ENCODE measurements around the gene TAS1R3.

The TAS1R3 gene

GRCh38 chr1:1297802-1298424 lies 33.2 kb upstream of the TAS1R3 start:
- no peak overlapping the region for H3K4me3 ChIP-seq (ENCODE audit: low read depth, low read length)
- no peaks in the 10 kb centered on the region for H3K9me3 ChIP-seq (ENCODE audit: control insufficient read depth, insufficient read depth, low read depth, low read length)
- H3K27me3 ChIP-seq (ENCODE audit: control insufficient read depth, insufficient read depth, low read length): no peaks in the 10 kb centered on the region
- peaks cover 2% of the 10 kb centered on the region for H3K4me1 ChIP-seq (ENCODE audit: control insufficient read depth, insufficient read depth, low read length)
- H3K36me3 ChIP-seq (ENCODE audit: control insufficient read depth, insufficient read depth, low read length): peaks cover 12% of the 10 kb centered on the region
- no peak overlapping the region for H3K27ac ChIP-seq (ENCODE audit: low read depth, low read length)
- no peak overlapping the region for H3K9ac ChIP-seq (ENCODE audit: low read length)

GRCh38 chr1:1298861-1299685 lies 32.0 kb upstream of the TAS1R3 start:
- no peaks in the 10 kb centered on the region for H3K9me3 ChIP-seq (ENCODE audit: control insufficient read depth, insufficient read depth, low read depth, low read length)
- H3K4me3 ChIP-seq (ENCODE audit: low read depth, low read length): no peak overlapping the region
- peaks cover 12% of the 10 kb centered on the region for H3K36me3 ChIP-seq (ENCODE audit: control insufficient read depth, insufficient read depth, low read length)
- H3K9ac ChIP-seq (ENCODE audit: low read length): no peak overlapping the region
- peaks cover 7% of the 10 kb centered on the region for H3K4me1 ChIP-seq (ENCODE audit: control insufficient read depth, insufficient read depth, low read length)
- H3K27ac ChIP-seq (ENCODE audit: low read depth, low read length): no peak overlapping the region
- no peaks in the 10 kb centered on the region for H3K27me3 ChIP-seq (ENCODE audit: control insufficient read depth, insufficient read depth, low read length)

GRCh38 chr1:1299686-1300351 lies 31.3 kb upstream of the TAS1R3 start:
- no peak overlapping the region for H3K27ac ChIP-seq (ENCODE audit: low read depth, low read length)
- no peak overlapping the region for H3K9ac ChIP-seq (ENCODE audit: low read length)
- peaks cover 12% of the 10 kb centered on the region for H3K36me3 ChIP-seq (ENCODE audit: control insufficient read depth, insufficient read depth, low read length)

GRCh38 chr1:1300352-1300739 lies 30.7 kb upstream of the TAS1R3 start:
- Histone ChIP-seq H3K36me3 (ENCODE audit: control insufficient read depth, insufficient read depth, low read length) (peaks cover 12% of the 10 kb centered on the region), H3K4me1 (ENCODE audit: control insufficient read depth, insufficient read depth, low read length) (peaks cover 20% of the 10 kb centered on the region), H3K9me3 (ENCODE audit: control insufficient read depth, insufficient read depth, low read depth, low read length) (no peaks in the 10 kb centered on the region), H3K27me3 (ENCODE audit: control insufficient read depth, insufficient read depth, low read length) (no peaks in the 10 kb centered on the region), H3K4me3 (ENCODE audit: low read depth, low read length) (no peak overlapping the region), H3K27ac (ENCODE audit: low read depth, low read length) (no peak overlapping the region), H3K9ac (ENCODE audit: low read length) (no peak overlapping the region)

More at GRCh38 chr1:1299686-1300351, 31.3 kb upstream of the TAS1R3 start:
- Histone ChIP-seq H3K4me1 (ENCODE audit: control insufficient read depth, insufficient read depth, low read length) (peaks cover 15% of the 10 kb centered on the region), H3K4me3 (ENCODE audit: low read depth, low read length) (no peak overlapping the region), H3K27me3 (ENCODE audit: control insufficient read depth, insufficient read depth, low read length) (no peaks in the 10 kb centered on the region), H3K9me3 (ENCODE audit: control insufficient read depth, insufficient read depth, low read depth, low read length) (no peaks in the 10 kb centered on the region)

GRCh38 chr1:1302006-1302430 lies 29.1 kb upstream of the TAS1R3 start:
- Histone ChIP-seq H3K4me1 (ENCODE audit: control insufficient read depth, insufficient read depth, low read length) (peaks cover 35% of the 10 kb centered on the region), H3K36me3 (ENCODE audit: control insufficient read depth, insufficient read depth, low read length) (peaks cover 4% of the 10 kb centered on the region), H3K9me3 (ENCODE audit: control insufficient read depth, insufficient read depth, low read depth, low read length) (no peaks in the 10 kb centered on the region), H3K4me3 (ENCODE audit: low read depth, low read length) (no peak overlapping the region), H3K27me3 (ENCODE audit: control insufficient read depth, insufficient read depth, low read length) (no peaks in the 10 kb centered on the region; the same call in 1 of the 2 replicates), H3K27ac (ENCODE audit: low read depth, low read length) (no peak overlapping the region), H3K9ac (ENCODE audit: low read length) (no peak overlapping the region)

GRCh38 chr1:1302951-1303509 lies 28.1 kb upstream of the TAS1R3 start:
- no peaks in the 10 kb centered on the region; the same call in 1 of the 2 replicates for H3K27me3 ChIP-seq (ENCODE audit: control insufficient read depth, insufficient read depth, low read length)
- H3K9ac ChIP-seq (ENCODE audit: low read length): no peak overlapping the region
- no peaks in the 10 kb centered on the region for H3K9me3 ChIP-seq (ENCODE audit: control insufficient read depth, insufficient read depth, low read depth, low read length)
- no peak overlapping the region for H3K27ac ChIP-seq (ENCODE audit: low read depth, low read length)
- H3K4me3 ChIP-seq (ENCODE audit: low read depth, low read length): no peak overlapping the region
- H3K36me3 ChIP-seq (ENCODE audit: control insufficient read depth, insufficient read depth, low read length): no peaks in the 10 kb centered on the region
- peaks cover 38% of the 10 kb centered on the region for H3K4me1 ChIP-seq (ENCODE audit: control insufficient read depth, insufficient read depth, low read length)

GRCh38 chr1:1303736-1304135 lies 27.3 kb upstream of the TAS1R3 start:
- Histone ChIP-seq H3K27ac (ENCODE audit: low read depth, low read length) (no peak overlapping the region), H3K4me1 (ENCODE audit: control insufficient read depth, insufficient read depth, low read length) (peaks cover 38% of the 10 kb centered on the region), H3K36me3 (ENCODE audit: control insufficient read depth, insufficient read depth, low read length) (no peaks in the 10 kb centered on the region), H3K4me3 (ENCODE audit: low read depth, low read length) (no peak overlapping the region), H3K27me3 (ENCODE audit: control insufficient read depth, insufficient read depth, low read length) (no peaks in the 10 kb centered on the region; the same call in 1 of the 2 replicates), H3K9me3 (ENCODE audit: control insufficient read depth, insufficient read depth, low read depth, low read length) (no peaks in the 10 kb centered on the region), H3K9ac (ENCODE audit: low read length) (no peak overlapping the region)

GRCh38 chr1:1304331-1305299 lies 26.5 kb upstream of the TAS1R3 start:
- Histone ChIP-seq H3K27me3 (ENCODE audit: control insufficient read depth, insufficient read depth, low read length) (no peaks in the 10 kb centered on the region; the same call in 1 of the 2 replicates), H3K4me3 (ENCODE audit: low read depth, low read length) (peak overlapping the region; percentile 50), H3K36me3 (ENCODE audit: control insufficient read depth, insufficient read depth, low read length) (no peaks in the 10 kb centered on the region), H3K9ac (ENCODE audit: low read length) (peak overlapping the region; percentile 65), H3K4me1 (ENCODE audit: control insufficient read depth, insufficient read depth, low read length) (peaks cover 42% of the 10 kb centered on the region), H3K9me3 (ENCODE audit: control insufficient read depth, insufficient read depth, low read depth, low read length) (no peaks in the 10 kb centered on the region), H3K27ac (ENCODE audit: low read depth, low read length) (peak overlapping the region; percentile 84)

- peaks cover 49% of the 10 kb centered on the region for H3K4me1 ChIP-seq (ENCODE audit: control insufficient read depth, insufficient read depth, low read length)
- H3K27ac ChIP-seq (ENCODE audit: low read depth, low read length): peak overlapping the region; percentile 84
Measured at GRCh38 chr1:1305300-1306069, 25.6 kb upstream of the TAS1R3 start.

More at GRCh38 chr1:1305300-1306069, 25.6 kb upstream of the TAS1R3 start:
- Histone ChIP-seq H3K9ac (ENCODE audit: low read length) (peak overlapping the region; percentile 65), H3K27me3 (ENCODE audit: control insufficient read depth, insufficient read depth, low read length) (no peaks in the 10 kb centered on the region; the same call in 1 of the 2 replicates), H3K9me3 (ENCODE audit: control insufficient read depth, insufficient read depth, low read depth, low read length) (no peaks in the 10 kb centered on the region), H3K4me3 (ENCODE audit: low read depth, low read length) (peak overlapping the region; percentile 89), H3K36me3 (ENCODE audit: control insufficient read depth, insufficient read depth, low read length) (peaks cover 8% of the 10 kb centered on the region; the same call in 1 of the 2 replicates)

All from HUES6 (cell line).